HG02973 (cell line): ENCODE data around the gene SRGAP2C.
"Not testable (repeated sequence)": the region's sequence is repeated elsewhere in the genome, so short reads cannot be mapped to it uniquely, and the experiment has no call there.

Experiments used
- ATAC-seq: cut with Tn5 transposase; IDR thresholded peaks from one replicate; pipeline ENCODE4 v1.9.1; 2021; ENCODE audit warnings: moderate library complexity; ENCODE audit not compliant: unreplicated experiment

Gene SRGAP2C

GRCh38 chr1:121185140-121185708 is 449 bp downstream of the SRGAP2C start:
- ATAC-seq = not testable (repeated sequence)

GRCh38 chr1:121186191-121186590 is 1.4 kb downstream of the SRGAP2C start:
- ATAC-seq = not testable (repeated sequence)

- not testable (repeated sequence) for ATAC-seq
Observed at GRCh38 chr1:121187914-121188313, 3.1 kb downstream of the SRGAP2C start.

GRCh38 chr1:121192512-121192911 is 7.7 kb downstream of the SRGAP2C start:
- not testable (repeated sequence) for ATAC-seq

- not testable (repeated sequence) for ATAC-seq
Observed at GRCh38 chr1:121197095-121197882, 12.5 kb downstream of the SRGAP2C start.

- ATAC-seq = not testable (repeated sequence)
Observed at GRCh38 chr1:121199763-121200162, 15.0 kb downstream of the SRGAP2C start.

- not testable (repeated sequence) for ATAC-seq
Observed at GRCh38 chr1:121200232-121200631, 15.5 kb downstream of the SRGAP2C start.

GRCh38 chr1:121200985-121201981 is 16.5 kb downstream of the SRGAP2C start:
- not testable (repeated sequence) for ATAC-seq

- ATAC-seq = not testable (repeated sequence)
Observed at GRCh38 chr1:121202986-121203385, 18.2 kb downstream of the SRGAP2C start.

GRCh38 chr1:121205786-121206711 is 21.3 kb downstream of the SRGAP2C start:
- not testable (repeated sequence) for ATAC-seq

GRCh38 chr1:121207328-121207727 is 22.6 kb downstream of the SRGAP2C start:
- ATAC-seq = not testable (repeated sequence)

GRCh38 chr1:121208375-121208774 is 23.6 kb downstream of the SRGAP2C start:
- not testable (repeated sequence) for ATAC-seq

- ATAC-seq = not testable (repeated sequence)
Observed at GRCh38 chr1:121210778-121211177, 26.0 kb downstream of the SRGAP2C start.

GRCh38 chr1:121213491-121213890 is 28.7 kb downstream of the SRGAP2C start:
- ATAC-seq = not testable (repeated sequence)

GRCh38 chr1:121214544-121215156 is 29.9 kb downstream of the SRGAP2C start:
- not testable (repeated sequence) for ATAC-seq

GRCh38 chr1:121215699-121216417 is 31.1 kb downstream of the SRGAP2C start:
- not testable (repeated sequence) for ATAC-seq

- not testable (repeated sequence) for ATAC-seq
Observed at GRCh38 chr1:121216676-121217075, 31.9 kb downstream of the SRGAP2C start.

GRCh38 chr1:121221770-121222169 is 37.0 kb downstream of the SRGAP2C start:
- ATAC-seq = peak; percentile 60

- peak; percentile 94 for ATAC-seq
Observed at GRCh38 chr1:121224714-121225113, 39.9 kb downstream of the SRGAP2C start.
